Measurements from ENCODE around the gene EFCC1.

The EFCC1 gene

GRCh38 chr3:129031476-129032215 is 30.5 kb downstream of the EFCC1 start:
- Histone ChIP-seq H3K36me3 (ENCODE audit: control insufficient read depth, low read length) (no peaks in the 10 kb centered on the region), H3K27ac (ENCODE audit: low read depth, low read length) (no peak overlapping the region), H3K4me2 (ENCODE audit: low read length) (no peak overlapping the region), H4K20me1 (ENCODE audit: control insufficient read depth, insufficient read depth, low read depth, low read length) (no peaks in the 10 kb centered on the region), H3F3A (ENCODE audit: control insufficient read depth, insufficient read depth) (no peaks in the 10 kb centered on the region), H3K4me1 (ENCODE audit: control insufficient read depth, low read length) (peaks cover 7% of the 10 kb centered on the region), H3K9me3 (ENCODE audit: control insufficient read depth, insufficient read depth, low read length) (no peaks in the 10 kb centered on the region), H3K9me2 (replicated peaks; ENCODE audit: control insufficient read depth, low read length) (no peaks in the 10 kb centered on the region), H3K79me2 (ENCODE audit: control insufficient read depth, low read length) (no peaks in the 10 kb centered on the region), H3K27me3 (ENCODE audit: control insufficient read depth, low read length) (no peaks in the 10 kb centered on the region), H3K4me3 (ENCODE audit: low read length) (no peak overlapping the region)
- TF ChIP-seq CTCF (IDR thresholded peaks at IDR 0.05; ENCODE audit: low read depth, low read length, poor library complexity, severe bottlenecking), result no peak

- H3K27ac ChIP-seq (ENCODE audit: low read depth, low read length), result no peak overlapping the region
- H3K4me1 ChIP-seq (ENCODE audit: control insufficient read depth, low read length), result no peaks in the 10 kb centered on the region
- H3K4me2 ChIP-seq (ENCODE audit: low read length), result no peak overlapping the region
- no peaks in the 10 kb centered on the region for H3K9me2 ChIP-seq (replicated peaks; ENCODE audit: control insufficient read depth, low read length)
- no peaks in the 10 kb centered on the region for H3F3A ChIP-seq (ENCODE audit: control insufficient read depth, insufficient read depth)
- no peaks in the 10 kb centered on the region for H3K36me3 ChIP-seq (ENCODE audit: control insufficient read depth, low read length)
- no peaks in the 10 kb centered on the region for H3K9me3 ChIP-seq (ENCODE audit: control insufficient read depth, insufficient read depth, low read length)
- H4K20me1 ChIP-seq (ENCODE audit: control insufficient read depth, insufficient read depth, low read depth, low read length), result no peaks in the 10 kb centered on the region
- no peak overlapping the region for H3K4me3 ChIP-seq (ENCODE audit: low read length)
- H3K79me2 ChIP-seq (ENCODE audit: control insufficient read depth, low read length), result no peaks in the 10 kb centered on the region
- TF ChIP-seq CTCF (IDR thresholded peaks at IDR 0.05; ENCODE audit: low read depth, low read length, poor library complexity, severe bottlenecking) (no peak), EZH2phosphoT487 (IDR thresholded peaks at IDR 0.05; ENCODE audit: borderline replicate concordance, low read length) (no peak)
- H3K27me3 ChIP-seq (ENCODE audit: control insufficient read depth, low read length), result no peaks in the 10 kb centered on the region
Observed at GRCh38 chr3:129032716-129033115, 31.6 kb downstream of the EFCC1 start.

- H3K9me2 ChIP-seq (replicated peaks; ENCODE audit: control insufficient read depth, low read length), result no peaks in the 10 kb centered on the region
- no peak overlapping the region for H3K4me2 ChIP-seq (ENCODE audit: low read length)
- H3K36me3 ChIP-seq (ENCODE audit: control insufficient read depth, low read length), result no peaks in the 10 kb centered on the region
- no peak overlapping the region for H3K4me3 ChIP-seq (ENCODE audit: low read length)
- H4K20me1 ChIP-seq (ENCODE audit: control insufficient read depth, insufficient read depth, low read depth, low read length), result no peaks in the 10 kb centered on the region
- no peaks in the 10 kb centered on the region for H3K79me2 ChIP-seq (ENCODE audit: control insufficient read depth, low read length)
- H3K27me3 ChIP-seq (ENCODE audit: control insufficient read depth, low read length), result no peaks in the 10 kb centered on the region
- H3K27ac ChIP-seq (ENCODE audit: low read depth, low read length), result no peak overlapping the region
- TF ChIP-seq CTCF (IDR thresholded peaks at IDR 0.05; ENCODE audit: low read depth, low read length, poor library complexity, severe bottlenecking) (no peak), EZH2phosphoT487 (IDR thresholded peaks at IDR 0.05; ENCODE audit: borderline replicate concordance, low read length) (no peak)
- H3K4me1 ChIP-seq (ENCODE audit: control insufficient read depth, low read length), result no peaks in the 10 kb centered on the region
- H3F3A ChIP-seq (ENCODE audit: control insufficient read depth, insufficient read depth), result no peaks in the 10 kb centered on the region
- H3K9me3 ChIP-seq (ENCODE audit: control insufficient read depth, insufficient read depth, low read length), result no peaks in the 10 kb centered on the region
Observed at GRCh38 chr3:129033151-129033550, 32.0 kb downstream of the EFCC1 start.
